ENCODE data around the gene TAF5L. TPM values are rescaled to one million over a fixed set of nuclear protein-coding genes. Genes with fewer than 3 reads are reported as not detected.

TAF5L gene
- polyA plus RNA-seq, 1 donor (not counting 4 experiments of a cell fraction or from before 2014, with no cell fraction given), result 23.7 TPM

GRCh38 chr1:229642376-229642775 is 16.5 kb upstream of the TAF5L start:
- Histone ChIP-seq H3K36me3 (ENCODE audit: control insufficient read depth in 2 of 2, extremely low read depth in 1 of 2, insufficient read depth in 2 of 2, low read length in 2 of 2) (peaks cover 32 to 37% of the 10 kb centered on the region in 2 experiments), H3K9me1 (ENCODE audit: control insufficient read depth, extremely low read depth, insufficient read depth, low read length) (no peaks in the 10 kb centered on the region), H3K79me2 (ENCODE audit: control insufficient read depth, insufficient read depth, low read length) (peaks cover 33% of the 10 kb centered on the region), H3K4me1 (ENCODE audit: control insufficient read depth, extremely low read depth, insufficient read depth, low read length) (no peaks in the 10 kb centered on the region), H3K27ac (ENCODE audit: control insufficient read depth, insufficient read depth, low read length) (no peak overlapping the region), H3K9me3 (ENCODE audit: control insufficient read depth, low read depth, low read length) (no peaks in the 10 kb centered on the region), H3K27me3 (ENCODE audit: control insufficient read depth, extremely low read depth, insufficient read depth, low read length) (no peaks in the 10 kb centered on the region), H3K4me3 (ENCODE audit: control insufficient read depth in 2 of 3, extremely low read depth in 1 of 3, insufficient read depth in 2 of 3, low read depth in 1 of 3, low read length in 3 of 3) (no peak overlapping the region), H3K4me2 (ENCODE audit: control insufficient read depth, extremely low read depth, insufficient read depth, low read depth, low read length) (no peak overlapping the region), H3K9ac (ENCODE audit: control insufficient read depth, extremely low read depth, insufficient read depth, low read length) (no peak overlapping the region), H2AFZ (ENCODE audit: control insufficient read depth, low read length) (no peak overlapping the region), H4K20me1 (ENCODE audit: control insufficient read depth, extremely low read depth, insufficient read depth, low read length) (no peaks in the 10 kb centered on the region)
- no peak for FAIRE-seq
- TF ChIP-seq EZH2 (IDR thresholded peaks at IDR 0.05; ENCODE audit: low read length), result no peak
- DNase-seq (ENCODE audit: low read depth, low spot score), result no peak
- dilution Hi-C loops (cut with MboI; ENCODE audit: extremely low pct_ligation_motif_present, low sequenced_read_pairs), result no loop called here

- no peak for DNase-seq (ENCODE audit: low read depth, low spot score)
- H3K4me2 ChIP-seq (ENCODE audit: control insufficient read depth, extremely low read depth, insufficient read depth, low read depth, low read length), result no peak overlapping the region
- H3K27me3 ChIP-seq (ENCODE audit: control insufficient read depth, extremely low read depth, insufficient read depth, low read length), result no peaks in the 10 kb centered on the region
- dilution Hi-C loops (cut with MboI; ENCODE audit: extremely low pct_ligation_motif_present, low sequenced_read_pairs), result no loop called here
- no peaks in the 10 kb centered on the region for H3K9me3 ChIP-seq (ENCODE audit: control insufficient read depth, low read depth, low read length)
- no peaks in the 10 kb centered on the region for H4K20me1 ChIP-seq (ENCODE audit: control insufficient read depth, extremely low read depth, insufficient read depth, low read length)
- no peak overlapping the region for H3K27ac ChIP-seq (ENCODE audit: control insufficient read depth, insufficient read depth, low read length)
- H3K4me1 ChIP-seq (ENCODE audit: control insufficient read depth, extremely low read depth, insufficient read depth, low read length), result no peaks in the 10 kb centered on the region
- peaks cover 39% of the 10 kb centered on the region for H3K79me2 ChIP-seq (ENCODE audit: control insufficient read depth, insufficient read depth, low read length)
- FAIRE-seq, result no peak
- H3K4me3 ChIP-seq (ENCODE audit: control insufficient read depth in 2 of 3, extremely low read depth in 1 of 3, insufficient read depth in 2 of 3, low read depth in 1 of 3, low read length in 3 of 3), result no peak overlapping the region
- H3K36me3 ChIP-seq (ENCODE audit: control insufficient read depth in 2 of 2, extremely low read depth in 1 of 2, insufficient read depth in 2 of 2, low read length in 2 of 2), result peaks cover 32 to 36% of the 10 kb centered on the region in 2 experiments
- H2AFZ ChIP-seq (ENCODE audit: control insufficient read depth, low read length), result no peak overlapping the region
- no peaks in the 10 kb centered on the region for H3K9me1 ChIP-seq (ENCODE audit: control insufficient read depth, extremely low read depth, insufficient read depth, low read length)
- TF ChIP-seq EZH2 (IDR thresholded peaks at IDR 0.05; ENCODE audit: low read length), result no peak
- no peak for TF ChIP-seq CTCF (optimal IDR thresholded peaks at IDR 0.05 in 1 of 3, IDR thresholded peaks at IDR 0.05 in 1 of 3, conservative IDR thresholded peaks at IDR 0.05 in 1 of 3; ENCODE audit: extremely low read depth in 1 of 3, insufficient read depth in 2 of 3, low read length in 3 of 3)
- no peak overlapping the region for H3K9ac ChIP-seq (ENCODE audit: control insufficient read depth, extremely low read depth, insufficient read depth, low read length)
Observed at GRCh38 chr1:229641306-229641705, 15.4 kb upstream of the TAF5L start.

GRCh38 chr1:229640455-229640854 is 14.5 kb upstream of the TAF5L start:
- Histone ChIP-seq H3K4me1 (ENCODE audit: control insufficient read depth, extremely low read depth, insufficient read depth, low read length) (no peaks in the 10 kb centered on the region), H3K36me3 (ENCODE audit: control insufficient read depth in 2 of 2, extremely low read depth in 1 of 2, insufficient read depth in 2 of 2, low read length in 2 of 2) (peaks cover 33 to 36% of the 10 kb centered on the region in 2 experiments), H4K20me1 (ENCODE audit: control insufficient read depth, extremely low read depth, insufficient read depth, low read length) (no peaks in the 10 kb centered on the region), H3K27me3 (ENCODE audit: control insufficient read depth, extremely low read depth, insufficient read depth, low read length) (no peaks in the 10 kb centered on the region), H3K9ac (ENCODE audit: control insufficient read depth, extremely low read depth, insufficient read depth, low read length) (no peak overlapping the region), H3K4me2 (ENCODE audit: control insufficient read depth, extremely low read depth, insufficient read depth, low read depth, low read length) (no peak overlapping the region), H3K27ac (ENCODE audit: control insufficient read depth, insufficient read depth, low read length) (no peak overlapping the region), H3K4me3 (ENCODE audit: control insufficient read depth in 2 of 3, extremely low read depth in 1 of 3, insufficient read depth in 2 of 3, low read depth in 1 of 3, low read length in 3 of 3) (no peak overlapping the region), H3K9me1 (ENCODE audit: control insufficient read depth, extremely low read depth, insufficient read depth, low read length) (no peaks in the 10 kb centered on the region), H3K79me2 (ENCODE audit: control insufficient read depth, insufficient read depth, low read length) (peaks cover 42% of the 10 kb centered on the region), H2AFZ (ENCODE audit: control insufficient read depth, low read length) (no peak overlapping the region), H3K9me3 (ENCODE audit: control insufficient read depth, low read depth, low read length) (no peaks in the 10 kb centered on the region)
- dilution Hi-C loops (cut with MboI; ENCODE audit: extremely low pct_ligation_motif_present, low sequenced_read_pairs), result no loop called here
- TF ChIP-seq CTCF (optimal IDR thresholded peaks at IDR 0.05 in 1 of 3, IDR thresholded peaks at IDR 0.05 in 1 of 3, conservative IDR thresholded peaks at IDR 0.05 in 1 of 3; ENCODE audit: extremely low read depth in 1 of 3, insufficient read depth in 2 of 3, low read length in 3 of 3) (no peak), EZH2 (IDR thresholded peaks at IDR 0.05; ENCODE audit: low read length) (no peak)
- no peak for DNase-seq (ENCODE audit: low read depth, low spot score)
- no peak for FAIRE-seq

All from keratinocyte (primary cell).